Osteoblast (primary cell): Measurements from ENCODE around the gene UNC5C. TPM values are rescaled to one million over a fixed set of nuclear protein-coding genes. Genes with fewer than 3 reads are reported as not detected.

Experiments
- DNase-seq: peaks from one replicate; pipeline ENCODE4 v3.0.0; 2011; ENCODE audit warnings: low spot score, mixed read lengths; ENCODE audit not compliant: insufficient read length; ENCODE audit errors: missing footprints
- H2AFZ ChIP-seq: 2 replicates; pipeline ENCODE4 v1.6.0; 2011; ENCODE audit warnings: mild to moderate bottlenecking, low read length
- H3K27ac ChIP-seq: 2 replicates; pipeline ENCODE4 v1.5.1; 2011; ENCODE audit warnings: mild to moderate bottlenecking, low read depth, low read length, moderate library complexity
- H3K27me3 ChIP-seq: 2 replicates; pipeline ENCODE4 v1.6.0; 2012; ENCODE audit warnings: mild to moderate bottlenecking, control low read depth, inconsistent platforms, low read length, moderate library complexity; ENCODE audit not compliant: insufficient read depth
- H3K36me3 ChIP-seq: 2 replicates; pipeline ENCODE4 v1.5.1; 2011; ENCODE audit warnings: mild to moderate bottlenecking, low read length, control low read depth, moderate library complexity; ENCODE audit not compliant: insufficient read depth
- H3K4me1 ChIP-seq: 2 replicates; pipeline ENCODE4 v1.5.1; 2011; ENCODE audit warnings: mild to moderate bottlenecking, low read length, control low read depth, moderate library complexity; ENCODE audit not compliant: insufficient read depth
- H3K4me2 ChIP-seq: 2 replicates; pipeline ENCODE4 v1.6.0; 2011; ENCODE audit warnings: mild to moderate bottlenecking, low read length; ENCODE audit not compliant: insufficient read depth
- H3K4me3 ChIP-seq: fragments of 200-600 bp; sonication (generic); 3 replicates; pipeline ENCODE4 v1.5.1; 2012; ENCODE audit warnings: mild to moderate bottlenecking, low read length, inconsistent platforms; ENCODE audit not compliant: insufficient read depth
- H3K79me2 ChIP-seq: 2 replicates; pipeline ENCODE4 v1.6.0; 2012; ENCODE audit warnings: mild to moderate bottlenecking, low read length, control low read depth, inconsistent platforms; ENCODE audit not compliant: insufficient read depth
- H3K9me3 ChIP-seq: 2 replicates; pipeline ENCODE4 v1.5.1; 2011; ENCODE audit warnings: low read depth, low read length, control low read depth
- H4K20me1 ChIP-seq: 2 replicates; pipeline ENCODE4 v1.6.0; 2012; ENCODE audit warnings: mild to moderate bottlenecking, low read length, control low read depth; ENCODE audit not compliant: insufficient read depth
- total RNA-seq: library from RNA; depleted of rRNA; stranded (reverse); fragments of >200 nt; gene quantifications from 2 replicates; pipeline ENCODE4 v1.2.3, GENCODE V29; 2012
- TF ChIP-seq, protein P1 (sequence below): IDR thresholded peaks from 2 replicates; pipeline ENCODE4 v1.5.1; 2011; ENCODE audit warnings: mild to moderate bottlenecking, low read depth, low read length, moderate library complexity; ENCODE audit errors: extremely low read depth

UNC5C gene
- total RNA-seq, 1 donor: 9.0 TPM

DNA sequence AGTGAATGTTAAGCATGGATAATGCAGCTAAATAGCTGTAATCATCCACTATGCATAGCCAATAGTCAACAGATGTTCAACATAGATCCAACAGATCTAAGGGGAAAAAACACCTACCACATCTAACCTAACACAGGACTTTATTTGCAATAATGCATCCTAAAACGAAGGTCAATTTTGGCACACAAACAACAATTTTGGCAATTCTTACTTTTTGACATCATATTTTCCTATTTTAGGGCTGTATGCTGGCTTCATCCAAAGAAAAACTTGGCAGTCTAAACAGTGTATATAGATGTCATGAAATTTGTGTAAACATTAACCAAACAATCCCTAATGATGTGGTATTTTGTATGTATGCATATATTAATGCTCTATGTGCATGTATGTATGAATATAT lies 33.2 kb downstream of the UNC5C start:
- Histone ChIP-seq H3K4me2 (no peak overlapping the region), H3K9me3 (no peaks in the 10 kb centered on the region), H3K27me3 (no peaks in the 10 kb centered on the region), H3K4me3 (no peak overlapping the region), H4K20me1 (no peaks in the 10 kb centered on the region), H3K36me3 (no peaks in the 10 kb centered on the region), H3K27ac (no peak overlapping the region), H2AFZ (no peak overlapping the region), H3K4me1 (peaks cover 5% of the 10 kb centered on the region), H3K79me2 (no peaks in the 10 kb centered on the region)
- no peak for DNase-seq
- TF ChIP-seq, protein P1, sequence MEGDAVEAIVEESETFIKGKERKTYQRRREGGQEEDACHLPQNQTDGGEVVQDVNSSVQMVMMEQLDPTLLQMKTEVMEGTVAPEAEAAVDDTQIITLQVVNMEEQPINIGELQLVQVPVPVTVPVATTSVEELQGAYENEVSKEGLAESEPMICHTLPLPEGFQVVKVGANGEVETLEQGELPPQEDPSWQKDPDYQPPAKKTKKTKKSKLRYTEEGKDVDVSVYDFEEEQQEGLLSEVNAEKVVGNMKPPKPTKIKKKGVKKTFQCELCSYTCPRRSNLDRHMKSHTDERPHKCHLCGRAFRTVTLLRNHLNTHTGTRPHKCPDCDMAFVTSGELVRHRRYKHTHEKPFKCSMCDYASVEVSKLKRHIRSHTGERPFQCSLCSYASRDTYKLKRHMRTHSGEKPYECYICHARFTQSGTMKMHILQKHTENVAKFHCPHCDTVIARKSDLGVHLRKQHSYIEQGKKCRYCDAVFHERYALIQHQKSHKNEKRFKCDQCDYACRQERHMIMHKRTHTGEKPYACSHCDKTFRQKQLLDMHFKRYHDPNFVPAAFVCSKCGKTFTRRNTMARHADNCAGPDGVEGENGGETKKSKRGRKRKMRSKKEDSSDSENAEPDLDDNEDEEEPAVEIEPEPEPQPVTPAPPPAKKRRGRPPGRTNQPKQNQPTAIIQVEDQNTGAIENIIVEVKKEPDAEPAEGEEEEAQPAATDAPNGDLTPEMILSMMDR: no peak

DNA sequence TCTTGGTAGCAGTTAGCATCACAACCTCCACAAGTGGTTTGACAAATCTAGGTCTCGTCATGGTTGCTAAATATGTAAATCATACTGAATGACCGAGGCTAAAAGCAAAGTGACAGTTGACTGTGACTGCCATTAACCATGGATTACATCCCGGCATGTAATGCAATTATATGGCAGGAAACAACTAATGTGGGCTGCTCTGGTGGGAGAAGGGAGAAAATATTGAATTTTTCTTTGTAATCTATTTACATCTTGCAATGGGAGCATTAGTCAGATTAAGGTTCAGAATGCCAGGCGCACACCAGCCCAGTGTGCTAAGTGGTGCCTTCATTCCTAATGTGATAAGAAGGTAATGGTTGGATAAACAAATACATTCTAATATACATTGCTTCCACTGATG lies 35.8 kb downstream of the UNC5C start:
- Histone ChIP-seq H3K4me3 (no peak overlapping the region), H3K27ac (no peak overlapping the region), H2AFZ (no peak overlapping the region), H3K79me2 (no peaks in the 10 kb centered on the region), H3K4me2 (no peak overlapping the region), H3K27me3 (no peaks in the 10 kb centered on the region), H3K4me1 (peaks cover 12% of the 10 kb centered on the region), H3K36me3 (no peaks in the 10 kb centered on the region), H3K9me3 (no peaks in the 10 kb centered on the region), H4K20me1 (no peaks in the 10 kb centered on the region)
- TF ChIP-seq, protein P1: no peak
- no peak for DNase-seq

DNA sequence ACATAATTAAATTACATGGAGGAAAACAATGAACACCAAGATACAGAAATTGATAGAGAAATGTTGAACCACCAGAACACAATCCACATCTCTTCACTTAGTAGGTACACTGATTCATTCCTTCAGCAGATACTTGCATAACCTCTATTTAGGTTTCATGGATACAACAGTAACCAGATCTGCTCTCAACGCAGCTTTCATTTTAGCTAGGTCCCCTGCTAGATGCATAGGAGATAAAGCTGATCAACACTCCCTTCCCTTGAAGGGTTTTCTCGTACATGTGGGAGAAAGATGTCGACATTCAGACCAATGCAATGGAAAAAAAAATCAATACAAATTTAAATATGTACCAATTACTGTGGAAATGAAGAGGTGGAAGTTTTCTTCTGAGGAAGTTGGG lies 37.3 kb downstream of the UNC5C start:
- no peaks in the 10 kb centered on the region for H3K79me2 ChIP-seq
- H3K36me3 ChIP-seq: no peaks in the 10 kb centered on the region
- no peak overlapping the region for H3K4me3 ChIP-seq
- TF ChIP-seq, protein P1: no peak
- no peak overlapping the region for H3K27ac ChIP-seq
- H2AFZ ChIP-seq: no peak overlapping the region
- no peaks in the 10 kb centered on the region for H3K9me3 ChIP-seq
- no peak overlapping the region for H3K4me2 ChIP-seq
- H3K27me3 ChIP-seq: no peaks in the 10 kb centered on the region
- H3K4me1 ChIP-seq: peaks cover 28% of the 10 kb centered on the region
- DNase-seq: no peak
- H4K20me1 ChIP-seq: no peaks in the 10 kb centered on the region

DNA sequence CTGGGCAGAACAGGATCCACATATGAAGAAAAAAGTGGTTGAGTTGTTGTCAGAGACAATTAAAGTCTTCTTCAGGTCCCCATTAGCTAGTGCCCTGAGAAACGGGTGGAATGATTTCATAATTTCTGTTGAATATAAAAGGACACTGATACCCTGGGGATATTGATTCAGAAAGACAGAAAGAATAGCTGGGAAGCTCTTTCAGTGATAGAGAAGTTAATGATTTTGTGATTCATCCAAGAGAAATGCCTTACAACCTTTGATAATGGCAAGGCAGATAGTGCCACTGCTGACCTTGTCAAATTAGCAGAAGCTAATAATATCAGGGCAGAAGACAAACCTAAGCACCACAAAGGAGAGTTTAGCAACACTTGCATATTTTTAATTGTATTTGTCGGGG lies 37.9 kb downstream of the UNC5C start:
- Histone ChIP-seq H4K20me1 (no peaks in the 10 kb centered on the region), H2AFZ (no peak overlapping the region), H3K4me3 (no peak overlapping the region), H3K9me3 (no peaks in the 10 kb centered on the region), H3K27me3 (no peaks in the 10 kb centered on the region), H3K79me2 (no peaks in the 10 kb centered on the region), H3K4me1 (peaks cover 34% of the 10 kb centered on the region), H3K27ac (no peak overlapping the region), H3K4me2 (no peak overlapping the region), H3K36me3 (no peaks in the 10 kb centered on the region)
- TF ChIP-seq, protein P1: no peak
- no peak for DNase-seq
